OCI-LY7 (cell line): ENCODE measurements around the gene TSPAN13. TPM values are rescaled to one million over a fixed set of nuclear protein-coding genes. Genes with fewer than 3 reads are reported as not detected.

Experiments used
- BruUV-seq: library from RNA; stranded (reverse); fragments of 400-500 nt; replicated peaks from 2 replicates; lab custom pipeline; 2021; lab: Mats Ljungman, UMichigan
- CTCF ChIA-PET: fragments of 300-600 bp; sonication (Branson Sonifier 250); formaldehyde crosslinking; loops from one replicate; lab custom pipeline; 2022; ENCODE audit warnings: antibody characterized with exemption; ENCODE audit not compliant: unreplicated experiment; lab: Charles Lee
- POLR2A ChIA-PET: fragments of 300-600 bp; sonication (Branson Sonifier 250); formaldehyde crosslinking; loops from one replicate; lab custom pipeline; 2022; ENCODE audit warnings: antibody characterized with exemption; lab: Charles Lee
- DNase-seq: peaks from one replicate; pipeline ENCODE4 v3.0.0-alpha.2; 2015; ENCODE audit warnings: low spot score
- H2AFZ ChIP-seq: fragments of 200-600 bp; sonication (generic), shearing (Covaris generic); 2 replicates; pipeline ENCODE4 v1.6.1; 2014; ENCODE audit warnings: mild to moderate bottlenecking, antibody characterized with exemption, low read length, moderate library complexity
- H3K27ac ChIP-seq: fragments of 200-600 bp; sonication (generic); 2 replicates; pipeline ENCODE4 v1.5.1; 2014; ENCODE audit warnings: mixed run types, low read depth, mild to moderate bottlenecking, moderate library complexity, low read length, inconsistent platforms; ENCODE audit not compliant: poor library complexity, severe bottlenecking
- H3K36me3 ChIP-seq: fragments of 200-600 bp; sonication (generic); 2 replicates; pipeline ENCODE4 v1.6.1; 2014; ENCODE audit warnings: mild to moderate bottlenecking, antibody characterized with exemption, low read length, moderate library complexity, mixed read lengths; ENCODE audit not compliant: insufficient read depth
- H3K4me1 ChIP-seq: fragments of 200-600 bp; sonication (generic); 2 replicates; pipeline ENCODE4 v1.5.1; 2014; ENCODE audit warnings: mild to moderate bottlenecking, low read length; ENCODE audit not compliant: insufficient read depth, poor library complexity, severe bottlenecking
- H3K4me2 ChIP-seq: fragments of 200-600 bp; sonication (generic); 2 replicates; pipeline ENCODE4 v1.6.1; 2014; ENCODE audit warnings: mild to moderate bottlenecking, low read length
- H3K4me3 ChIP-seq: fragments of 200-600 bp; sonication (generic); 2 replicates; pipeline ENCODE4 v1.5.1; 2014; ENCODE audit warnings: mild to moderate bottlenecking, low read depth, low read length; ENCODE audit not compliant: poor library complexity, severe bottlenecking
- H3K79me2 ChIP-seq: fragments of 200-600 bp; sonication (generic); 2 replicates; pipeline ENCODE4 v1.6.1; 2016; ENCODE audit warnings: low read depth, mild to moderate bottlenecking, low read length, moderate library complexity, mixed read lengths; ENCODE audit not compliant: insufficient read depth
- H3K9me2 ChIP-seq: fragments of 200-600 bp; sonication (generic); 2 replicates; pipeline ENCODE4 v1.6.1; 2016; ENCODE audit warnings: mild to moderate bottlenecking, low read length, mixed read lengths; ENCODE audit not compliant: insufficient read depth
- H3K9me3 ChIP-seq: fragments of 200-600 bp; sonication (generic); 2 replicates; pipeline ENCODE4 v1.6.1; 2014; ENCODE audit warnings: mild to moderate bottlenecking, mixed run types, low read length, mixed read lengths
- H4K20me1 ChIP-seq: fragments of 200-600 bp; sonication (generic); 2 replicates; pipeline ENCODE4 v1.6.1; 2014; ENCODE audit warnings: mild to moderate bottlenecking, antibody characterized with exemption, low read length, moderate library complexity, mixed read lengths; ENCODE audit not compliant: insufficient read depth
- EZH2phosphoT487 ChIP-seq: fragments of 200-600 bp; sonication (generic); IDR thresholded peaks from 2 replicates; pipeline ENCODE4 v1.6.1; 2018; ENCODE audit warnings: low read depth, borderline replicate concordance, mild to moderate bottlenecking, mixed run types, antibody characterized with exemption, low read length, moderate library complexity, mixed read lengths
- intact Hi-C: fragments of 100-400 bp; cut with micrococcal nuclease; formaldehyde crosslinking; loops from one replicate; pipeline ENCODE4 v1.10.0; 2022; ENCODE audit not compliant: unreplicated experiment
- total RNA-seq, 2 experiments: library from RNA; depleted of rRNA in 1 of 2; stranded (reverse); fragments of >200 nt in 1 of 2; shearing (Covaris generic) in 1 of 2; gene quantifications; 2 replicates each; pipeline ENCODE4 v1.2.3, GENCODE V29; 2014 to 2022
- TF ChIP-seq, protein P1 (sequence below): fragments of 200-600 bp; sonication (generic); conservative IDR thresholded peaks from 2 replicates; pipeline ENCODE4 v1.5.1; 2014; ENCODE audit warnings: mild to moderate bottlenecking, antibody characterized with exemption, low read length, moderate library complexity, mixed read lengths

Gene TSPAN13
- total RNA-seq, 2 experiments from 2014 or later, result 5.0 to 12.2 TPM

DNA sequence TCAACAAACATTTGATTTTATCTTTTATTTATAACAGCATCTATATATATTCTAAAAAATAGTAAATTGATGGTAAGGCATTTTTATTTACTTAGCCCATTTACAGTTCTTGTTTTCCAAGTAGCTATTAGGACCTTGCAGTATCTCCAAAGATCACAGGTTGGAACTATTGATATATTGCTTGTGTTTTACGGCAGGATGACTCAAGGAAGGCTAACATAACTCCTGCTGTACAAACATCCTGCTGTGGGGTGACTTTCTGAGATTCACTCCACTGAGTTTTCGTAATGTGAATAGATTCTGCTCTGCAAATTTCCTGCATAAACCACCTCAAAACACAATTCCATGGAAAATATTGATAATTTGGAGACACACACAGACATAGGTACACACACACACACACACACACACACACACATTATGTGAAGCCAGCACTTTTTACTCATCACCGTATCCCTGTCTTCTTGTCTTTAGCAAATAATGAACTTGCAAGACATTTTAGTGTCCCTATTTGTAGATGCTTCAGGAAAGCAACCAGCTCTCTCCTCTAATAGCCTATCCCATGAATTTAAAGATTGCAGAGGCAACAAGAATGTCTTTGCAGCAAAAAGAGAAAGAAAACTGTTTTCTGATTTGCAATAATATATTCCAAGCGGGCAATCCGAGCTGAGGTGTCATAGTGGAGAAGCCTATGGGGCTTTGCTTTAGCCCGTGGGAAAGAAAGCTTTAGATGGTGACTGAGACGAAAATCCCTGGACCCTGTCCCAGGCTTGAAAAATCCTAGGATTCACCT is 50.5 kb downstream of the TSPAN13 start:
- intact Hi-C loops, result loop anchor here (5.0 kb wide), 1 partner anchor 113 kb away; no protein-coding TSS in a partner anchor
- H4K20me1 ChIP-seq, result no peaks in the 10 kb centered on the region
- CTCF ChIA-PET, result no interaction called here
- H3K4me2 ChIP-seq, result no peak overlapping the region
- POLR2A ChIA-PET, result no interaction called here
- no peaks in the 10 kb centered on the region for H3K4me1 ChIP-seq
- H3K4me3 ChIP-seq, result no peak overlapping the region
- TF ChIP-seq, protein P1, sequence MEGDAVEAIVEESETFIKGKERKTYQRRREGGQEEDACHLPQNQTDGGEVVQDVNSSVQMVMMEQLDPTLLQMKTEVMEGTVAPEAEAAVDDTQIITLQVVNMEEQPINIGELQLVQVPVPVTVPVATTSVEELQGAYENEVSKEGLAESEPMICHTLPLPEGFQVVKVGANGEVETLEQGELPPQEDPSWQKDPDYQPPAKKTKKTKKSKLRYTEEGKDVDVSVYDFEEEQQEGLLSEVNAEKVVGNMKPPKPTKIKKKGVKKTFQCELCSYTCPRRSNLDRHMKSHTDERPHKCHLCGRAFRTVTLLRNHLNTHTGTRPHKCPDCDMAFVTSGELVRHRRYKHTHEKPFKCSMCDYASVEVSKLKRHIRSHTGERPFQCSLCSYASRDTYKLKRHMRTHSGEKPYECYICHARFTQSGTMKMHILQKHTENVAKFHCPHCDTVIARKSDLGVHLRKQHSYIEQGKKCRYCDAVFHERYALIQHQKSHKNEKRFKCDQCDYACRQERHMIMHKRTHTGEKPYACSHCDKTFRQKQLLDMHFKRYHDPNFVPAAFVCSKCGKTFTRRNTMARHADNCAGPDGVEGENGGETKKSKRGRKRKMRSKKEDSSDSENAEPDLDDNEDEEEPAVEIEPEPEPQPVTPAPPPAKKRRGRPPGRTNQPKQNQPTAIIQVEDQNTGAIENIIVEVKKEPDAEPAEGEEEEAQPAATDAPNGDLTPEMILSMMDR, result no peak
- no peak for TF ChIP-seq EZH2phosphoT487
- no TSS peak for BruUV-seq
- H3K9me3 ChIP-seq, result no peaks in the 10 kb centered on the region
- H3K9me2 ChIP-seq, result no peaks in the 10 kb centered on the region
- no peaks in the 10 kb centered on the region for H3K36me3 ChIP-seq
- no peaks in the 10 kb centered on the region for H3K79me2 ChIP-seq
- DNase-seq, result no peak
- H2AFZ ChIP-seq, result no peak overlapping the region
- H3K27ac ChIP-seq, result no peak overlapping the region

DNA sequence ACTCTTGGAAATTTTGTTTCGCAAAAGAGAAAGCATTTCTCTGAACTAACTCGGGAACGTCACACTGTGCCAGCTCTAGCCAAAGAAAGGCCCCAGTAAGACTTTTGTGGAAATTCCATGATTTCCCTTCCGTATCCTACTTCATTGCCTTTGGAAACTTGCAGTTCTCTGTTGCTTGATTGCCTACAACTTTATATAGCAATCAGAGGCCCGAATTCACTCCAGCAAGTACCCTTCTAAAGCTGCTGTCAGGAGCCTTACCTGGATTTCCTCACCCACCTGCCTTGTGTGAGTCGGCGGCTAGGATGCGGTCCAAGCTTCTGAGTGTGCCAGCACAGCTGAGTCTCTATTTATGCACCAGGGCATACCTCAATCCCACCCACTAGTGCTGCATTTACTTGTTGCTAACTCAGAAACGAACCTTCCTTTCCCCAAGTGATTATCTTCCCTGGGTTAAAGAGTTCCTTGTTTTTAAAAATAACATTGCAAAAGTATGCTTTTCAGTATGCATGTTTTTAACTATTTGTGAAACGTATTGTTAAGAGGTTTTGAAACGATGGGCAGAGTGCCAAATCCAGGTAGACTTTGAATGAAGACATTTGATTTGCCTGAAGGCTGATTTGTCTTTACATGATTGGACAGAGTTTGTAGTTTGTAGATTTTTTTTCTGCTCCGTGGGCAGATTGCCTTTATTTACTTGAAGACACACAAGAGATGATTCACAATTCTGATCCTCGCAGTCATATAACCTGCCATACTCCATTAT is 51.3 kb downstream of the TSPAN13 start, which contains the start of gene AGR2:
Gene AGR2 (minus strand): TSS at position 326 of the 766 bp plus-strand sequence. CDS start 3,203 bp downstream, outside the sequence.
- Histone ChIP-seq H3K9me2 (no peaks in the 10 kb centered on the region), H3K27ac (no peak within 1 kb of the TSS), H3K9me3 (no peaks in the 10 kb centered on the region), H3K79me2 (no peaks in the 10 kb centered on the region), H3K4me1 (no peaks in the 10 kb centered on the region), H3K4me3 (no peak within 1 kb of the TSS), H2AFZ (no peak within 1 kb of the TSS), H3K4me2 (no peak within 1 kb of the TSS), H4K20me1 (no peaks in the 10 kb centered on the region), H3K36me3 (no peaks in the 10 kb centered on the region)
- no TSS peak for BruUV-seq
- no peak for TF ChIP-seq EZH2phosphoT487
- intact Hi-C loops, result loop anchor here (5.0 kb wide), 1 partner anchor 112 kb away; no protein-coding TSS in a partner anchor
- POLR2A ChIA-PET, result no interaction called here
- DNase-seq, result no peak
- CTCF ChIA-PET, result no interaction called here

DNA sequence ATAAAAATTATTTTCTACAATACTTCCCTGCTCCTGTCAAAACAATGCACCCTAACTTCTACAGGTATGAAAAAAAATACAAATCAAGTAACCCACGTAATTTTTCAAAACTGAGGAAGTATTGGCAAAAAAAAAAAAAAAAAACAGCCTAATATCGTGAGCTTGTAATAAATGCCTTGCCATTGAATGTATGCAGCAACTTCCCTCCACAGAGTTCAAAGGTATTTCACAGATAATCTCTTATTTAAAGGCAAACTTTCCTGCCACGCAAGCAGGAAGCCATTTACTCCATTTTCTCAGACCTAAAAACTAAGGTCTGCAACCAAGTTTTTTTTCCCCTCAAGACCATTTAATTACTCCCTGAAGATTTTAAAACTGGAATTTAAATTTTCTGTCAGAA is 51.9 kb downstream of the TSPAN13 start:
- no peaks in the 10 kb centered on the region for H3K36me3 ChIP-seq
- no peaks in the 10 kb centered on the region for H3K9me3 ChIP-seq
- no peak overlapping the region for H3K4me2 ChIP-seq
- intact Hi-C loops, result no loop called here
- no peak for DNase-seq
- H3K4me3 ChIP-seq, result no peak overlapping the region
- H4K20me1 ChIP-seq, result no peaks in the 10 kb centered on the region
- H2AFZ ChIP-seq, result no peak overlapping the region
- POLR2A ChIA-PET, result interaction anchor here (0.7 kb wide), 1 partner anchor 23 kb away, joined by 4 read pairs; no protein-coding TSS in a partner anchor
- BruUV-seq, result no TSS peak
- no peaks in the 10 kb centered on the region for H3K4me1 ChIP-seq
- no peak overlapping the region for H3K27ac ChIP-seq
- TF ChIP-seq EZH2phosphoT487, result no peak
- TF ChIP-seq, protein P1, result no peak
- CTCF ChIA-PET, result no interaction called here
- no peaks in the 10 kb centered on the region for H3K79me2 ChIP-seq
- no peaks in the 10 kb centered on the region for H3K9me2 ChIP-seq
